IMR-90 (cell line): ENCODE results near the gene SUGCT. TPM values are rescaled to one million over a fixed set of nuclear protein-coding genes. Genes with fewer than 3 reads are reported as not detected.
A peak's percentile ranks its signal among the peaks of the same experiment; 100 is the strongest.

Experiments
- ATAC-seq: fragments of 200-7000 bp; cut with Tn5 transposase; 2 replicates; pipeline ENCODE4 v1.9.1; 2020; ENCODE audit warnings: low read depth, mild to moderate bottlenecking, moderate library complexity
- BruUV-seq: library from RNA; stranded (reverse); fragments of 400-500 nt; replicated peaks from 2 replicates; lab custom pipeline; 2021; lab: Mats Ljungman, UMichigan
- CTCF ChIA-PET: fragments of 300-600 bp; formaldehyde crosslinking; extraction: SDS; loops from one replicate; lab custom pipeline; 2021; ENCODE audit warnings: antibody characterized with exemption; lab: Yijun Ruan, JAX
- POLR2A ChIA-PET: fragments of 300-600 bp; sonication (Branson Sonifier 250); formaldehyde crosslinking; loops from one replicate; lab custom pipeline; 2022; ENCODE audit warnings: antibody characterized with exemption; ENCODE audit not compliant: unreplicated experiment; lab: Charles Lee
- DNase-seq: peaks from one replicate; pipeline ENCODE4 v3.0.0; 2013
- H2AFZ ChIP-seq: replicated peaks from 2 replicates; pipeline ENCODE3; 2013; ENCODE audit warnings: low read length, mild to moderate bottlenecking; ENCODE audit not compliant: poor library complexity
- H2AK5ac ChIP-seq: 2 replicates; pipeline ENCODE4 v1.6.1; 2013; ENCODE audit warnings: low read depth, low read length, inconsistent platforms
- H2AK9ac ChIP-seq: replicated peaks from 2 replicates; pipeline ENCODE3; 2013; ENCODE audit warnings: mild to moderate bottlenecking, low read depth, low read length, moderate library complexity; ENCODE audit not compliant: poor library complexity
- H2BK120ac ChIP-seq: 2 replicates; pipeline ENCODE4 v1.6.1; 2013; ENCODE audit warnings: low read depth, low read length, inconsistent platforms
- H2BK15ac ChIP-seq: 3 replicates; pipeline ENCODE4 v1.6.1; 2013; ENCODE audit warnings: low read depth, low read length, inconsistent platforms
- H2BK20ac ChIP-seq: 2 replicates; pipeline ENCODE4 v1.6.1; 2013; ENCODE audit warnings: low read depth, mild to moderate bottlenecking, inconsistent platforms, low read length, moderate library complexity
- H2BK5ac ChIP-seq: 2 replicates; pipeline ENCODE4 v1.6.1; 2013; ENCODE audit warnings: mild to moderate bottlenecking, low read depth, low read length, inconsistent platforms; ENCODE audit not compliant: poor library complexity, severe bottlenecking
- H3K14ac ChIP-seq: replicated peaks from 2 replicates; pipeline ENCODE4 v1.6.1; 2013; ENCODE audit warnings: low read depth, low read length, inconsistent platforms
- H3K18ac ChIP-seq: 2 replicates; pipeline ENCODE4 v1.6.1; 2013; ENCODE audit warnings: low read depth, low read length, control low read depth
- H3K23ac ChIP-seq: 2 replicates; pipeline ENCODE4 v1.6.1; 2013; ENCODE audit warnings: low read depth, low read length, inconsistent platforms
- H3K27ac ChIP-seq: 2 replicates; pipeline ENCODE4 v1.5.1; 2013; ENCODE audit warnings: mild to moderate bottlenecking, control low read depth, low read length; ENCODE audit not compliant: insufficient read depth
- H3K27me3 ChIP-seq: 2 replicates; pipeline ENCODE4 v1.6.1; 2013; ENCODE audit warnings: low read length; ENCODE audit not compliant: control insufficient read depth, insufficient read depth
- H3K36me3 ChIP-seq: 2 replicates; pipeline ENCODE4 v1.6.1; 2013; ENCODE audit warnings: low read length, mixed read lengths; ENCODE audit not compliant: control insufficient read depth, insufficient read depth
- H3K4ac ChIP-seq: 2 replicates; pipeline ENCODE4 v1.6.1; 2013; ENCODE audit warnings: low read depth, low read length, inconsistent platforms
- H3K4me1 ChIP-seq: 2 replicates; pipeline ENCODE4 v1.6.1; 2013; ENCODE audit warnings: low read length, mixed read lengths; ENCODE audit not compliant: control insufficient read depth, insufficient read depth
- H3K4me2 ChIP-seq: 2 replicates; pipeline ENCODE4 v1.6.1; 2013; ENCODE audit warnings: low read depth, mild to moderate bottlenecking, control low read depth, low read length, moderate library complexity
- H3K4me3 ChIP-seq: 2 replicates; pipeline ENCODE4 v1.5.1; 2013; ENCODE audit warnings: low read depth, mild to moderate bottlenecking, control low read depth, low read length, moderate library complexity; ENCODE audit not compliant: insufficient read depth
- H3K56ac ChIP-seq: 2 replicates; pipeline ENCODE4 v1.6.1; 2013; ENCODE audit warnings: low read length, inconsistent platforms; ENCODE audit not compliant: insufficient read depth; ENCODE audit errors: extremely low read depth
- H3K79me1 ChIP-seq, 2 experiments: 2 replicates each; pipeline ENCODE4 v1.6.1; 2013; ENCODE audit warnings: low read length in 2 of 2, inconsistent platforms in 1 of 2, low read depth in 1 of 2
- H3K9ac ChIP-seq: 2 replicates; pipeline ENCODE4 v1.6.1; 2013; ENCODE audit warnings: low read depth, low read length, control low read depth
- H3K9me1 ChIP-seq: 2 replicates; pipeline ENCODE4 v1.6.1; 2013; ENCODE audit warnings: low read length, inconsistent platforms; ENCODE audit not compliant: insufficient read depth
- H3K9me3 ChIP-seq: 2 replicates; pipeline ENCODE4 v1.6.1; 2013; ENCODE audit warnings: low read length; ENCODE audit not compliant: control insufficient read depth, insufficient read depth
- H4K20me1 ChIP-seq: 2 replicates; pipeline ENCODE4 v1.6.1; 2013; ENCODE audit warnings: low read length, inconsistent platforms; ENCODE audit not compliant: insufficient read depth
- H4K5ac ChIP-seq: 2 replicates; pipeline ENCODE4 v1.6.1; 2013; ENCODE audit warnings: mild to moderate bottlenecking, low read depth, low read length, control low read depth
- H4K8ac ChIP-seq, 2 experiments: 2 replicates each; pipeline ENCODE4 v1.6.1; 2013; ENCODE audit warnings: low read depth in 2 of 2, low read length in 2 of 2, control low read depth in 1 of 2, inconsistent platforms in 1 of 2
- H4K91ac ChIP-seq: 2 replicates; pipeline ENCODE4 v1.6.1; 2013; ENCODE audit warnings: low read depth, low read length, inconsistent platforms; ENCODE audit not compliant: insufficient read depth
- MXI1 ChIP-seq: IDR thresholded peaks from 2 replicates; pipeline ENCODE4 v1.6.1; 2012; ENCODE audit warnings: low read depth, mild to moderate bottlenecking, low read length, moderate library complexity, borderline replicate concordance
- WGBS, 2 experiments: methylation state at CpG; one replicate each; pipeline versions ENCODE4 v1.1.5 to v1.1.7; 2013; ENCODE audit warnings: missing lambda C conversion rate in 2 of 2; ENCODE audit not compliant: insufficient read length in 1 of 2; ENCODE audit errors: extremely low coverage in 2 of 2; 5-methylcytosine and 5-hydroxymethylcytosine counted together
- dilution Hi-C: fragments of 300-500 bp; cut with HindIII; formaldehyde crosslinking; loops from one replicate; pipeline ENCODE4 v1.14.3; 2018; ENCODE audit warnings: low sequenced_read_pairs; ENCODE audit not compliant: unreplicated experiment
- in situ Hi-C: fragments of 300-500 bp; cut with MboI; formaldehyde crosslinking; loops from 3 replicates; pipeline ENCODE4 v1.14.3; 2019; ENCODE audit warnings: low sequenced_read_pairs, inconsistent platforms, mixed read lengths
- intact Hi-C: fragments of 100-400 bp; cut with micrococcal nuclease; formaldehyde crosslinking; loops from 2 replicates; pipeline ENCODE4 v1.10.0; 2022
- polyA plus RNA-seq, 3 experiments: library from polyadenylated mRNA; depleted of rRNA; stranded (reverse); fragments of >200 nt; gene quantifications; 2 replicates each; pipeline ENCODE4 v1.2.3, GENCODE V29; 2012; ENCODE audit warnings: low replicate concordance in 1 of 3
- total RNA-seq: library from RNA; depleted of rRNA; stranded (reverse); fragments of >200 nt; gene quantifications from 2 replicates; pipeline ENCODE4 v1.2.3, GENCODE V29; 2012

The SUGCT gene
- total and polyA plus RNA-seq, 2 of the 4 experiments (the other 2 are of a cell fraction), result 5.9 to 8.3 TPM

DNA sequence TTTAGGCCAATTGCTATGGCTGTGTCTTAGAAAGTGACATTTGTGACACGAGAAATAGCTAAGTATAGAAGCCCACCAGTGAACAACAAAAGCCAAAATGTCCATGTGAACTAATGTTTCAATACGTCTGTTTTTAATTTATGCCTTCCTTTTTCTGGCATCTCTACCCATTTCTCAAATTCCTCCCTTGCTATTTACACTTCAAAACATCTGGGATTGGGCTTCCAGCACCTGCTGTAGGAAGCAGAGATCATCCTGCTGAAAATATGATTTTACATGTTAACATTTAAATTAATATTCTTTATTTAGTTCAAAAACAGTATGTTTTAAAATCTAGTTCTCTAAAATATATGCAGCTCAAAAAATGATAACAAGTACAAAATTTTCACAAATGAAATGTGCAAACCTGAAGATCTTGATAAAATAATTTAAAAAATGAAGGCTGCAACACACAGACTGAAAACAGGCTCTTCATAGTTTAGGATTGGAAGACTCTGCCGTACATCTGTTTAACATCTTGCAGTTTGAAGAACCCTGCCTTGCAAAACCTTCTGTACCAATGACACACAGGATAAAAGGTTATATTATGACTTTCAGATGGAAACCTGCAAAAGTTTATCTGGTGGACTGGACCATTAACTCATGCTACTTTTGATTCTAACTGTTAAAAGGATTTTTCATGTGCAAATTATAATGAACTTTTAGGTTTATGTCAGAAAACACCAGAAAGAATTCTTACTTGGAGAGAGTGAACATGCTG, 408.4 kb downstream of the SUGCT start:
- Histone ChIP-seq H2BK20ac (no peak overlapping the region), H2BK5ac (no peak overlapping the region), H3K9me1 (no peaks in the 10 kb centered on the region), H4K5ac (no peak overlapping the region), H3K9ac (no peak overlapping the region), H3K4me1 (peaks cover 7% of the 10 kb centered on the region), H2AK5ac (no peak overlapping the region), H3K27me3 (no peaks in the 10 kb centered on the region), H3K23ac (no peak overlapping the region), H3K4me3 (no peak overlapping the region), H3K79me1 (no peaks in the 10 kb centered on the region), H2AK9ac (no peak overlapping the region), H2BK15ac (no peak overlapping the region), H4K91ac (no peak overlapping the region), H2AFZ (no peak overlapping the region), H4K8ac (no peak overlapping the region), H3K14ac (no peak overlapping the region), H3K27ac (no peak overlapping the region), H3K4ac (no peak overlapping the region), H3K9me3 (no peaks in the 10 kb centered on the region), H2BK120ac (no peak overlapping the region), H3K36me3 (no peaks in the 10 kb centered on the region), H3K4me2 (no peak overlapping the region), H4K20me1 (no peaks in the 10 kb centered on the region), H3K18ac (no peak overlapping the region), H3K56ac (no peak overlapping the region)
- DNase-seq (peak; percentile 17), ATAC-seq (no peak)
- WGBS, 2 experiments, result no CpG with 5 or more reads among the region's 3 CpGs
- intact Hi-C loops (no loop called here), in situ Hi-C loops (no loop called here), dilution Hi-C loops (no loop called here)
- CTCF ChIA-PET, result interaction anchor here (1.1 kb wide), 1 partner anchor 11 kb away, joined by 3 read pairs; no protein-coding TSS in a partner anchor
- no peak for TF ChIP-seq MXI1
- POLR2A ChIA-PET, result no interaction called here
- BruUV-seq, result no TSS peak
